Uterus (tissue), 2 donors: ENCODE data around the gene NOTCH4.
A peak's percentile ranks its signal among the peaks of the same experiment; 100 is the strongest.

Experiments
- CTCF ChIP-seq, 4 experiments: fragments of 200-600 bp in 2 of 4; fragments of 450-650 bp in 2 of 4; sonication (generic) in 2 of 4; IDR thresholded peaks; one replicate each; pipeline ENCODE4 v1.5.1; 2016 to 2019; ENCODE audit warnings: antibody characterized with exemption in 4 of 4, mild to moderate bottlenecking in 2 of 4, moderate library complexity in 1 of 4
- POLR2A ChIP-seq, 2 donors: fragments of 450-650 bp; IDR thresholded peaks; one replicate each; pipeline ENCODE4 v1.6.1; 2016; ENCODE audit warnings: antibody characterized with exemption in 2 of 2, mild to moderate bottlenecking in 1 of 2, moderate library complexity in 1 of 2

- TF ChIP-seq CTCF (IDR thresholded peaks at IDR 0.05) (no peak), POLR2A (IDR thresholded peaks at IDR 0.05) (peak in 1 of 2 donors; percentile 8)
Measured at GRCh38 chr6:32188381-32189068, 35.3 kb downstream of the NOTCH4 start.
